ENCODE results near the gene DDX27.
A peak's percentile ranks its signal among the peaks of the same experiment; 100 is the strongest.
"Not testable (repeated sequence)": the region's sequence is repeated elsewhere in the genome, so short reads cannot be mapped to it uniquely, and the experiment has no call there.

Gene DDX27, protein sequence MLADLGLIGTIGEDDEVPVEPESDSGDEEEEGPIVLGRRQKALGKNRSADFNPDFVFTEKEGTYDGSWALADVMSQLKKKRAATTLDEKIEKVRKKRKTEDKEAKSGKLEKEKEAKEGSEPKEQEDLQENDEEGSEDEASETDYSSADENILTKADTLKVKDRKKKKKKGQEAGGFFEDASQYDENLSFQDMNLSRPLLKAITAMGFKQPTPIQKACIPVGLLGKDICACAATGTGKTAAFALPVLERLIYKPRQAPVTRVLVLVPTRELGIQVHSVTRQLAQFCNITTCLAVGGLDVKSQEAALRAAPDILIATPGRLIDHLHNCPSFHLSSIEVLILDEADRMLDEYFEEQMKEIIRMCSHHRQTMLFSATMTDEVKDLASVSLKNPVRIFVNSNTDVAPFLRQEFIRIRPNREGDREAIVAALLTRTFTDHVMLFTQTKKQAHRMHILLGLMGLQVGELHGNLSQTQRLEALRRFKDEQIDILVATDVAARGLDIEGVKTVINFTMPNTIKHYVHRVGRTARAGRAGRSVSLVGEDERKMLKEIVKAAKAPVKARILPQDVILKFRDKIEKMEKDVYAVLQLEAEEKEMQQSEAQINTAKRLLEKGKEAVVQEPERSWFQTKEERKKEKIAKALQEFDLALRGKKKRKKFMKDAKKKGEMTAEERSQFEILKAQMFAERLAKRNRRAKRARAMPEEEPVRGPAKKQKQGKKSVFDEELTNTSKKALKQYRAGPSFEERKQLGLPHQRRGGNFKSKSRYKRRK

DNA sequence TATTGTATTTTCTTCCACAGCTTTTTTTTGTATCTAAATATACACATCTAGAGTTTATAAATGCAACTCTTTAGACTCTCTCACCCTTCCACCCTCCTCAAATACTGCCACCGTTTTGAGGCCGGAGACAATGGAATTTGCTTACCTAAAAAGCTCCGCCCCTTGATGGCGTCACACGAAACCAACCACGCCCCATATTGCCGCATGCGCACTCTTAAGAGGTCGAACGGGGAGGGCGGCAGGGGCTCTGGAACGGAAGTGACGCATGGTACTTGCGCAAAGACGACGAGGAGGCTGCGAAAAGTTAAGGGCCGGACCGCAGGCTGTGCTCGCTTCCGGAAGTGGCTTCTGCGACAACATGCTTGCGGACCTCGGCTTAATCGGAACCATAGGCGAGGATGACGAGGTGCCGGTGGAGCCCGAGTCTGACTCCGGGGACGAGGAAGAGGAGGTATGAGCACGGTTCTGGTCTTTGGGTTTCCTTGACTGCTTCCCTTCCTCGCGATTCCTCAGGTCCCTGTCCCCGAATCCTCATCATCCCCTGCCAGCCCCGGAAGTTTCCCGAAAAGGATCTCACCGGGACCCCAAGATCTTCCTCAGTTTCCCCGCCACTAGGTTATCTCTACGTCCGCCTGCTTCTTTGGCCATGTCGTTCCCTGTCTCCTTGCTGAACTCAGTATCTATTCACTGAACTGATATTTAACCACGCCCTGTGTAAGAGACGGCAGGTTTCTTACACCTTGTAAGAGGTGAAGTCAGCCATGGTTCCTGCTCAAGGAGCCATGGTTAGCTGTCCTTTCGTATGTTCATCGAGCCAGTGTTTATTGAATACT is at the start of gene DDX27:
Gene DDX27, plus strand, starts transcription at position 326 of the 833 bp plus-strand sequence. Its CDS starts 33 bp downstream, at position 359.
- DNase-seq, result peak; percentile 97

DNA sequence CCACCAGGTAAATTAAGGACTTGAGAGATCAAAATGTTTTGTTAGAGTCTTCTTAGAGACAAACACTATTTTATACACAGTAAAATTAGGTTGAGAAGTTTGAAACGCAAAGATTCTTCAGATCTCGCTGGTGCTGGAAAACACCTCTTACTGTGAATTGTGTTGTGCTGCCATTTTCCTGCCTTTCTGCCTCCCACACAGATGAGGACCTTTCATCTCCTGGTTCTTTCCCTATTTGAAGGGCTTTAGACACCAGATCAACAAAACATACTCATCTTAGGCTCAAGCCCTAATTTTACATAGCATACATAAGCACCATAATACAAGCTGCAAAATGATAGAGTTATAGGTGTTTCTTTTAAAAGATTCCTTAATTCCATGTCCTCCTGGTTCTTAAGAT is 49.7 kb upstream of the DDX27 start:
- no peak for DNase-seq

DNA sequence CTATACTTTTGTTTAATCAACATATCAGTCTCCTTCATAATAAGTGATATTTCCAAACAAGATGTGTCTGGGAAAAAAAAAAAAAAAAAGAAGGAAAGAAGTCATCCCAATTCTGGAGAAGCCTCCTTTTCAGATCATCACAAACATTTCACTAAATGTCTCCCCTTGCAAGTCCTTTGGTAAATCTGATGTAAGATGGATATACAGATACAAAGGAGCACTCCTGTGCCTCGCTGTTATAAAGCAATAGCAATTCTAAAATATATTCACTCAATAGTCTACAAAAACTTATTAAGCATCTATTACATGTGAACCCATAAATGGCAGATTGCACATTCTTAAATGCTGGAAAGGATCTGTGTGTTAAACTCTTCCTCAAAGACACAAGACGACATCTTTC is 48.5 kb upstream of the DDX27 start:
- no peak for DNase-seq

DNA sequence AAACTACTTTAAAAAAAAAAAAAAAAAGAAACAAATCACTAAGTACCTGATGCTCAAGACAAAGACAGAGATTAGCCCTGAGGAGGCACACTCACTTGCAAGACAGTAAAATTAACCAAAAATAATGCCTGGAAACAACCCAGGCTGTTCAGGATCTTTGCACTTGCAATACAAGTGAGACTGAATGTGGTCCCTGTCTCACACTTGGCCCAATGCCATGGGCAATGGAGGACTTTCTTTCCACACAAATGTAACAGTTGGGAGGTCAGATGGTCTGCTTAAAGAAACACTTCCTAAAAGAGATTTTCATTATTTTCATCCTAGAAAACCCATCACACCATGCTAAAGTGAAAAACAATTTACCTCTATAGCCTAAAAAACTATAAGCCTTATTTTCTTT is 47.3 kb upstream of the DDX27 start:
- no peak for DNase-seq

DNA sequence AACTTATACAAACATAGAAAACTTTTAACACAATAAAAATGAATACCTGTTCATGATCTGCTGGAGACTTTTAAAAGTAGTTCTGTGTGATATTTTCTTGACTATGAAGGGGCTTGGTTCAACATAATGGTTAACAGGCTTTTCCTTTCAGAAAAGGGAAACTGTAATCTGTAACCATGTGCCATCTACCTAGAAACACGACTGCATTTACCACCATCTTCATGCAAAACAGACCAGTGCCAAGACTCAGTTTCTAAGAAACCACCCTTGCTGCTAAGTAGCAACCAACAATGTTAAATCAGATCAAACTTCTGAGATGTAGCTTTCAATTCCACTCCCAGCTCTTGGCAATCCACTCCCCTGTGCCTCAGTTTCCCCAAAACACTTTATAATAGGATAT is 46.8 kb upstream of the DDX27 start:
- no peak for DNase-seq

DNA sequence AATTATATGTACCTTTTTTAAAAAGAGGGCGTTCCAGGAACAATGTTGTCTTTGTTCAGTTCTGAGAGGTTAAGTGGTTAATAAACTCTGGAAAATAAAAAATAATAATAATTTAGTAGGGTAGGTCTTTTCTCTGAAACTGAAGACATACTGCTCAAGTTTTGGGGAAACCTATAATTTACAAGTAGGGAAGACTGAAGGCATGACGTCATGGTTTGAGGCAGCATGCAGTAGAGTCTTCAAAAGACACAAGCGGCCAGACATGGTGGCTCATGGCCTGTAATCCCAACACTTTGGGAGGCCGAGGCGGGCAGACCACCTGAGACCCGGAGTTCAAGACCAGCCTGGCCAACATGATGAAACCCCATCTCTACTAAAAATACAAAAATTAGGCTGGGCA is 45.0 kb upstream of the DDX27 start:
- DNase-seq, result no peak

DNA sequence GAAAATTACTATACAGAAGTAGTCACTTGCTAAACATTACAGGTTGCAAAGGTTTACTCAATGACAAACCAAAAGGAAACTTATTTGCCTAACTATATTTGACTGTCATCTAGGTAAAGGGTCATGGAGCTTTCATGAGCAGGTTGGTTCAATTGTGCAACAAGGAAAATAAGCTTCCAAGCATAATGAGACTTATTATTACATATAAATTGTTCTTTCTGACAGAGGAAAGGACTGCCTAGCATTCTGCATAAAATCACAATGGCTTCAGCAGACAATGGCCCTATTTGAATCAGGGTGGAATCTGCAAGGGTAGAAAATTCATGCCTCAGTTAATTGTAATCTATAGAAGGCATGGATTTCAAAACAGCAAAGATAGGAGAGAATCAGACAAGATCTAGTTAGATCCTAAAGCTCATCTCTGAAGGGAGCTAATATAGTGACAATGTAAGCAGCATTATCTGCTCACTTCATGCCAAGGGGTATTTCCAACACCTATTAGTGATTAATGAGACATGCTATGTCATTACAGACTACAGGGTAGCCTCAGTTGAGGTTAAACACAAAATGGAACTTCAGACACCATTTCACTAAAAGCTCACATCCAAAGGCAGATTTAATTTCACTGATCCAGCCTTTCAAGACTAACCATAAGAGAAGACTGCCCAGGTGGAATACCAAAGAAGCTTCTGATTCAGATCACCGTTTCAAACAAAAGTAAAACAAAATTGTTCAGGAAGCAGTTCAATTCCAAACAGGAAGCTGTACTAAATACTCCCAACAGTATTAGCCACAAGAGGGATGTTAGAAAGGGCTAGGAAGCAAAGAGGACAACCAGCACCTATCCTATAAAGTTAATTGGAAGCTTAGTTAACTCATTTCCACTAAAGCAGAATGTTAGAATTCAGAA is 39.6 kb upstream of the DDX27 start:
- DNase-seq, result no peak

DNA sequence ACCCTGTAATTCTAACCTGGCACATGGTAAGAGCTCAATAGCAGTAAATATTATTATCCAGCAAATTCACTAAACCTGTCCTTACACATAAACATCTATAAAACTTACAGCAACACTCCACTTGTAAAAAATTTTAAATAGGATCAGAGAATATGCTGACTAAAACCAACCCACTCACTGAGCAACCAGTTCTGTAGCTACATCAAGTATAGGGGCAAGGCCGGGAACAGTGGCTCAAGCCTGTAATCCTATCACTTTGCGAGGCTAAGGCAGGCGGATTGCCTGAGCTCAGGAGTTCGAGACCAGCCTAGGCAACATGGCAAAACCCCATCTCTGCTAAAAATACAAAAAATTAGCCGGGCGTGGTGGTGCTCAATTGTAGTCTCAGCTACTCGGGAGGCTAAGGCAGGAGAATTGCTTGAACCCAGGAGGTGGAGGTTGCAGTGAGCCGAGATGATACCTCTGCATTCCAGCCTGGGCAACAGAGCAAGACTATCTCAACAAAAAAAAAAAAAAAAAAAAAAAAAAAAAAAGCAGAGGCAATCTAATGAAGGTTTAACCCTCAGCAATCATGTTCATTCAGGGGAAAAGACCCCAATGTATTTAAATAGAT is 37.8 kb upstream of the DDX27 start:
- no peak for DNase-seq

DNA sequence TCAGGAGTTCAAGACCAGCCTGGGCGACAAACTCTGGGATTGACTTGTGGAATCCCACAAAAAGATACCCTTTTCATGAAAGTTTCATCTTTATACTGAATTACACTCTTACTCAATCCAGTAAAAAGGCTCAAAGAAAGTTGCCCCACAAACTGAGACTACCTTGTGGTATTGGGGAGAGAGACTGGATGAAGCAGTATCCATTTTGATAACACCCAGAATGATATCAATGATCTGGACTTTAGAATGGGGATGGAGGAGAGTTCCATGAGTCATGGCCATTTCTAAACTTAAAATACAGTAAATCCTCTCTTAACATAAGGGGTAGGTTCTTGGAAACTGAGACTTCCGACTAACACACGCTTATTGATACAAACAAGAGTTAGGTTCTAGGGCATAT is 35.8 kb upstream of the DDX27 start:
- DNase-seq, result no peak

DNA sequence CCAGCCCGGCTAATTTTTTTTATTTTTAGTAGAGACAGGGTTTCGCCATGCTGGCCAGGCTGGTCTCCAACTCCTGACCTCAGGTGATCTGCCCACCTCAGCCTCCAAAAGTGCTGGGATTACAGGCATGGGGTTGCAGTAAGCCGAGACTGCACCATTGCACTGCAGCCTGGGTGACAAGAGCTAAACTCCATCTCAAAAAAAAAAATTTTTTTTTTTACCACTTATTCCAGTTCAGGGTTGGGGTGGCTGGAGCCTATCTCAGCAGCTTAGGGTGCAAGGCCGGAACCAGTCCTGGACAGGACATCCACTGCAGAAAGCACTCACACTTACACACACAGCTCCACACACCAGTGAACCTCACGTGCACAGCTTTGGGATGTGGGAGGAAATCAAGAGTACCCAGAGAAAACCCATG is 35.1 kb upstream of the DDX27 start:
- not testable (repeated sequence) for DNase-seq

DNA sequence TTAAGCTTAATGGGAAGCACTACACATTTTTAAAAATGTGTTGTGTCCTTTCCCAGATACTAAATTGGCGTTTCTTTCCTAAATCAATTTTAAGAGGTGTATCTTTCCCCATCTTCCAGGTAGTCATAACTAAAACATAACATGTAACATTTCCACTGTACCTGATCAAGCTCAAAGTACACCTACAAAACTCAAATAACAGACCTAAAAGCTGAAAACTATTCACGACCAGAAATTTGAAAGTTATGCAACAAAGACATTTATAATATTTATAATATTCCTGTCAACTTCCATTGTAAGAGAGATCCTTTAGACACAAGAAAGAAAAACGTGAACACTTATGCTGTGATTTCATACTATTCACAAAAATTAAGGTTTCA is 34.5 kb upstream of the DDX27 start:
- no peak for DNase-seq

DNA sequence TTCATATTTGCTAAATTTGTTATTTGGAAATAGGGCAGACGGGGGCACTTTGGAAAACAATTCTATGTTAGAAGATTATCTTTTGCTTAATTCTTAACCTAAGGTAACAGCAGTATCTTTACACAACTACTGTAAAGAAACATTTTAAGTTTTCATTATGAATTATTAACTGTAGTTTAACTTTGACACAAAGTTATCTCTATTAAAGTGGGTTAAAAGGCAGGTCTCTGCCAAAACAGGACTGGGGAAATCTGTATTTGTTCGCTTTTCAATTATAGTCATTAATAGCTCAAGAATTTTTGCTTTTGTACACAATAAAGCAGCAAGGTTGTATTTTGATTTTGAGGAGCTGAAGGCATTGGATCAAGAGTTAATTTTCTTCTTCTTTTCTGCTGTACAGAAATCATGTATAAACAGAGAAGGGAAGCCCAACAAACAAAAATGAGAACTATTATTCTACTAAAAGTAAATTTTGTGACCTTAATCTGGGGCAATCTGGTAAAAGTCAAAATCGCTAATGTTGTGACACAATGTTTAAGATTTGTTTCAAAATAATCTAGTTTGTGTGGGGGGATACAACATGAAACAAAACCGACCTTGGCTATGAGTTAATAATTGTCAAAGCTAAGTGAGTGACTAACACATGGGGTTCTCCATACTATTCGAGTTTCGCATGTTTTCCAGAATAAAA is 34.0 kb upstream of the DDX27 start:
- no peak for DNase-seq

DNA sequence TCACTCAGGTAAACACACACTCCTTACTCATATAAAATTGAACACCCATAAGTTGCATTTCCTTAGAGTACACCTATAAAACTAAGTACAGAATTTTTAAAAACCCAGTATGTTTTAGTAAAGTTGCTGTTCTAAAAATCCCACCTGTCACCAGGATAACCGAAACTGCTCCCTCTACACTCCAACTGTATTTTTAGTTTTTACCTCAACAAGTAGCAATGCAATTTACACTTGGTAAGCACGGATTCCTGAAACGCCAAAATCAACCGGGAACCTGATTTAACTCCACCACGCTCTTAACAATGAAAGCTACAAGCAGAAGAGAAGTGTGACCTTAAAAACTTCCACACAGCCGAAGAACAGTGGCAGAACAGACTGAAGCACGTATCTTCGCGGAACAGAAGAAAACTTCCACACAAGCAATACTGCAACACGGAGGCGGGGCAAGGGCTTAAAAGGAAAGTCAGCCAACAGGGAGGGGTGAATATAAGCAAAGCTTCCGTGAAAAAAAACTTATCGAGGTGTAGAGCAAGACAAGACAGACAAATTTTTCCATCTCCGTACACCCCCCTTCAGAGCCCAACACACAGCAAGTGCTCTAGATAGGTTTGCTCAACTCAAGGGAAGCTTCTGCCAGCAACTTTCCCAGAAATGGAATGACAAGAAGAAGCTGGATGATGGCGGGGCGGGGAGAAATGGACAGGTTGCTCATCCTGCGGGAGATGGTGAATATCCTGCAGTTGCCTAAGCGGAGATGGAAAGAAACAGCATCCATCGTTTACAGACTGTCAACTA is 32.5 kb upstream of the DDX27 start:
- DNase-seq, result no peak

DNA sequence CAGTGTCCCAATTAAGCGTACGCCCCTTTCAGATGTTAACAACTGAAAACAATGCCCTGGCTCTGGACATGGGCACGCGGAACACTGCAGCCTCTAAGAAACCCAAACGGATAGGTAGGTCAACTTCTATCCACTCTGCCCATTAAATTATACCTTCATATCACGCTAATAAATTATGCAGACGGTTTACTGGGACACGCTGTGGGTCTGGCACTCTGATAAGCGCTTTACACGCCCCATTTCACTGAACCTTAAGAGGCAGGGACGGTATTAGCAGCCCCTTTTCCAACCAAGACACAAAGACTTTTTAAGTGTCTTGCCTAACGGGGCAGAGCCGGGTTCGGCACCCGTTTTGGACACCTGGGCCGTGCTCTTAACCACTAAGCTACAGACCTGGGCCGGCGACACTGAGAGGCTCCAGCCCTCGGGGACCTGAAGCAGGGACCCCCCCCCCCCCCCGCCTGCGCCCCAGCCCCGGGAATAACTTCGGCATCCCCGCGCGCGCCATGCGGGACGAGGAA is 31.8 kb upstream of the DDX27 start:
- no peak for DNase-seq

DNA sequence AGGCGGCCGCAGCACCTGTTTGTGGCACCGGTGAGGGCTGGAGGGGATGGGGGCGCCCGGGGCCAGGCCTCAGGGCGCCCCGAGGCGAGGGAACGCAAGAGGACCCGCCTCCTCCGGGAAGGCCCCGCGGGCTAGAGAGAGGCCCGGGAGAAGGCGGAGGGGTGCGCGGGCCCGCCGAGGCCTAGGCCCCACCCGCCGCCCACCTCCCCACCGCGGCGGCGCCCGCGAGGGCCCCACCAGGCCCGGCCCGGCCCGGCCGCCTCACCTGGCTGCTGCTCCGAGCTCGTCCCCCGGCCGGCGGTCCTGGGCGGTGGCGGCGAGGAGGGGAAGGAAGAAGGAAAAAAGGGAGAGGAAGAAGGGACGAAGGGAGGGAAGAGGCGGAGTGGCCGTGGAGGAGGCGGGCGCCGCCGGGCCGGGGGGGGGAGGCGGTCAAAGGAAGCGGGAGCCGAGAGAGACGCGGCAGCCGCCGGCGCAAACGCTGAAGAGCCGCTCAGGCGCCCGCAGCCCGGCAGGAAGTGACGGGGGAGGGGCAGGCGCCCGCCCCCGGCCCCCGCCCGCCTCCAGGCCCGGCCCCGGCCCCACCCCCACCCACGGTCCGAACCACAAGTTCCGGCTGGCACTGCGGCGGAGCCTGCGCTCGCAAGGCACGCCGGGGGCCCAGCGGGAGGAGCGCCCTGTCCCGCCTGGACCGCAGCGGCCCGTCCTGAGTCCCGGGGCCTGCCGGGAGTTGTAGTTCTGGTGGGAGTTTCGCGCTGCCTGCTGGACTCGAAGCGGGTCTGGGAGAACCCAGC is 31.2 kb upstream of the DDX27 start, which contains the start of gene STAU1:
Gene STAU1, minus strand, starts transcription at position 484 of the 791 bp plus-strand sequence. CDS start 22,133 bp downstream, outside the sequence.
- DNase-seq, result peak; percentile 93

DNA sequence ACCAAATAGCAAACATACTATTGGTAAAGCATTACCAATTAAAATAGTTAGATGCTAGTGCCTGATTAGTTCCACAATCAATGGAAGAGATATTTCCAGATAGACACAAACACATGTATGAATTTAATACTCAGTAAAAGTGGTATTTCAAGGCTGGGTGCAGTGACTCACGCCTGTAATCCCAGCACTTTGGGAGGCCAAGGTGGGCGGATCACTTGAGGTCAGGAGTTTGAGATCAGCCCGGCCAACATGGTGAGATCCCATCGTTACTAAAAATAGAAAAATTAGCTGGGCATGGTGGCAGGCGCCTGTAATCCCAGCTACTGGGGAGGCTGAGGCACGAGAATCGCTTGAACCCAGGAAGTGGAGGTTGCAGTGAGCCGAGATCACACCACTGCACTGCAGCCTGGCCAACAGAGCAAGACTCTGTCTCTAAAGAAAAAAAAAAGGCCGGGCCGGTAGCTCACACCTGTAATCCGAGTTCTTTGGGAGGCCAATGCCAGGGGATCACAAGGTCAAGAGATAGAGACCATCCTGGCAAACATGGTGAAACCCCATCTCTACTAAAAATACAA is 26.2 kb upstream of the DDX27 start:
- not testable (repeated sequence) for DNase-seq

DNA sequence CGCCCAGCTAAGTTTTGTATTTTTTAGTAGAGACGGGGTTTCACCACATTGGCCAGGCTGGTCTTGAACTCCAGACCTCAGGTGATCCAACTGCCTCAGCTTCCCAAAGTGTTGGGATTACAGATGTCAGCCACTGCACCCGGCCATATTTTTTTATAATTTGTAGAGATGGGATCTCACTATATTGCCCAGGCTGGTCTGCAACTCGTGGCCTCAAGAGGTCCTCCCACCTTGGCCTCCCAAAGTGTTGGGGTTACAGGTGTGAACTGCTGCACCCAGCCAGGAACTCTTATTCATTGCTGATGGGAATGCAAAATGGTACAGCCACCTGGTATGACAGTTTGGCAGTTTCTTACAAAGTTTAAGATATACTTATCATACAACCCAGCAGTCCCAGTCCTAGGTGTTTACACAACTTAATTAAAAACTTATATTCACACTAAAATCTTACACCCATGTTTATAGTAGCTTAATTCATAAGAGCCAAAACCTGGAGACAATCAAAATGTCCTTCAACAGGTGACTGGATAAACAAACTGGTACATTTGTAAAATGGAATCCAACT is 19.4 kb upstream of the DDX27 start:
- DNase-seq, result no peak

DNA sequence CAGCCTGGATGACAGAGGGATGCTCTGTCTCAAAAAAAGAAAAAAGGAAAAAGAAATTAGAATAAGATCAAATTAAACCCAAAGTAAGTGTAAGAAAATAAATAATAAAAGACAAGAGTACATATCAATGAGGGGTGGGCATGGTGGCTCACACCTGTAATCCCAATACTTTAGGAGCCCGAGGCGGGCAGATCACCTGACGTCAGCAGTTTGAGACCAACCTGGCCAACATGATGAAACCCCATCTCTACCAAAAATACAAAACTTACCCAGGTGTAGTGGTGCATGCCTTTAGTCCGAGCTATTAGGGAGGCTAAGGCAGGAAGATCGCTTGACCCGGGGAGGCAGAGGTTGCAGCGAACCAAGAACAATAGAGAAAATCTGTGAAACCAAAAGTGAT is 16.2 kb upstream of the DDX27 start:
- DNase-seq, result no peak

All from NCI-H510A (cell line).